Testis (tissue), 3 donors: Measurements from ENCODE around the gene SETD1A. TPM values are rescaled to one million over a fixed set of nuclear protein-coding genes. Genes with fewer than 3 reads are reported as not detected.
A peak's percentile ranks its signal among the peaks of the same experiment; 100 is the strongest.

Source experiments
- DNase-seq: peaks from one replicate; pipeline ENCODE4 v3.0.0-alpha.2; 2019
- H3K27ac ChIP-seq, 2 donors: fragments of 200-600 bp; sonication (generic); one replicate each; pipeline ENCODE4 v1.5.1; 2019
- H3K27me3 ChIP-seq: fragments of 200-600 bp; sonication (generic); one replicate; pipeline ENCODE4 v1.5.1; 2019
- H3K36me3 ChIP-seq: fragments of 200-600 bp; sonication (generic); one replicate; pipeline ENCODE4 v1.5.1; 2017; ENCODE audit warnings: low read depth; ENCODE audit errors: missing control alignments
- H3K4me1 ChIP-seq: fragments of 200-600 bp; sonication (generic); one replicate; pipeline ENCODE4 v1.5.1; 2019
- H3K4me3 ChIP-seq, 2 donors: fragments of 200-600 bp; sonication (generic); one replicate each; pipeline ENCODE4 v1.5.1; 2017 to 2019
- H3K9me3 ChIP-seq: fragments of 200-600 bp; sonication (generic); one replicate; pipeline ENCODE4 v1.5.1; 2017
- CTCF ChIP-seq, 3 experiments: fragments of 450-650 bp in 2 of 3; fragments of 200-600 bp in 1 of 3; sonication (generic) in 1 of 3; IDR thresholded peaks; one replicate each; pipeline ENCODE4 v1.5.1; 2016 to 2019; ENCODE audit warnings: antibody characterized with exemption in 3 of 3, mild to moderate bottlenecking in 2 of 3, moderate library complexity in 1 of 3
- POLR2A ChIP-seq: fragments of 450-650 bp; IDR thresholded peaks from one replicate; pipeline ENCODE4 v1.6.1; 2017; ENCODE audit warnings: antibody characterized with exemption, mild to moderate bottlenecking, moderate library complexity
- WGBS, 2 donors: methylation state at CpG; one replicate each; pipeline ENCODE4 v1.1.5; 2018; 5-methylcytosine and 5-hydroxymethylcytosine counted together
- intact Hi-C: fragments of 100-400 bp; cut with DNase I; formaldehyde crosslinking; loops from one replicate; pipeline ENCODE4 v1.15.1; 2023; ENCODE audit warnings: low total_unique reads
- polyA plus RNA-seq: library from polyadenylated mRNA; stranded (reverse); fragments of 350-450 nt; fragmentation: Illumina TruSeq; extraction: RNeasy Lipid Tissue Mini Kit (QIAGEN cat#74804); gene quantifications from one replicate; pipeline ENCODE4 v1.2.3, GENCODE V29; 2014; ENCODE audit warnings: low read depth, low replicate concordance; ENCODE audit not compliant: insufficient read depth
- total RNA-seq, 2 donors: library from RNA; depleted of rRNA; stranded (reverse); fragments of >200 nt; gene quantifications; one replicate each; pipeline ENCODE4 v1.2.3, GENCODE V29; 2016

SETD1A gene
- total and polyA plus RNA-seq, 3 donors from 2014 or later = 41.4 to 45.8 (median 45.7) TPM

DNA sequence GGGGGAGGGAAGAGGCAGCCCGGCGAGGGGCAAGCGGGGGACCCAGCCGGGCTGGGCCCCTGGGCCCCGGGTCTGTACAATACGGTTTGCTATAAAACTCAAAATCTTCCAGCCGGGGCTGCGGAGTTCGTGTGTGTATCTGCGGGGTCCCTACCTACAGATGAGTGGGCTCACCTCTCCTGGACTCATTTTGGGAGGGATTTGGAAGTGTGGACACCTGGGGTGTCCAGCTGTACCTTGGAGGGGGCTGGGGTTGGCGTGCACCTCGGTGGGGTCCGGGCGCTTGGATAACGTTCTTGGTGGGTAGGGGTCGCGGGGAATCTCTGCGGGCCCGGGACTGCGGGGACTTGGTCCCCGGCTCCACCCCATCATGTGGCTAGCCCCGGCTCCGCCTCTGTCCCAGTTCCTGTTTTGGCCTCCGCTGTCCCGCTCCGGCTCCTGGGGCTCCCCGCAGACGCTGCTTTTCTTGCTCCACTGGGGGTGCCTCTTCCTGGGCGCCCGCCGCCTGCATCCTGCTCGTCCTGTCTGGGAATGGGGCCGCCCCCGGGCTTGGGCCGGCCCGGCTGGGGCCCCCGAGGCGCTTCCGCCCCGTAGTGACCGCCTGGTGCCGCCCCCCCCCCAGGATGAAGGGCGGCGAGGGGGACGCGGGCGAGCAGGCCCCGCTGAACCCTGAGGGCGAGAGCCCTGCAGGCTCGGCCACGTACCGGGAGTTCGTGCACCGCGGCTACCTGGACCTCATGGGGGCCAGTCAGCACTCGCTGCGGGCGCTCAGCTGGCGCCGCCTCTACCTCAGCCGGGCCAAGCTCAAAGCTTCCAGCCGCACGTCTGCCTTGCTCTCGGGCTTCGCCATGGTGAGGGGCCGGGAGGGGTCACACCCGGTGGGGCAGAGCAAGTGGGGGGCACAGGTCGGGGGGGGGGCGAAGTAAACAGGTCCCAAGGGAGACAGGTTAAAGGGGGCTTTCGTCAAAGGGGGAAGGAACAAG, 8.6 kb upstream of the SETD1A start, which contains the start of gene ORAI3:
Gene ORAI3, plus strand, starts transcription at position 402 of the 983 bp plus-strand sequence. Its CDS starts 222 bp downstream, at position 624.
- no peaks in the 10 kb centered on the region for H3K36me3 ChIP-seq
- H3K9me3 ChIP-seq = no peaks in the 10 kb centered on the region
- TF ChIP-seq CTCF (IDR thresholded peaks at IDR 0.05) = no peak
- peak; percentile 14 for TF ChIP-seq POLR2A
- peak within 1 kb of the TSS; percentile 90 to 98 for H3K4me3 ChIP-seq
- 0 to 1% methylated on average over 29 to 51 of the region's 70 CpGs for WGBS, 2 donors
- H3K27ac ChIP-seq = peak within 1 kb of the TSS; percentile 92 to 97
- peaks cover 33% of the 10 kb centered on the region for H3K4me1 ChIP-seq
- peak; percentile 83 for DNase-seq
- intact Hi-C loops = no loop called here
- H3K27me3 ChIP-seq = no peaks in the 10 kb centered on the region

DNA sequence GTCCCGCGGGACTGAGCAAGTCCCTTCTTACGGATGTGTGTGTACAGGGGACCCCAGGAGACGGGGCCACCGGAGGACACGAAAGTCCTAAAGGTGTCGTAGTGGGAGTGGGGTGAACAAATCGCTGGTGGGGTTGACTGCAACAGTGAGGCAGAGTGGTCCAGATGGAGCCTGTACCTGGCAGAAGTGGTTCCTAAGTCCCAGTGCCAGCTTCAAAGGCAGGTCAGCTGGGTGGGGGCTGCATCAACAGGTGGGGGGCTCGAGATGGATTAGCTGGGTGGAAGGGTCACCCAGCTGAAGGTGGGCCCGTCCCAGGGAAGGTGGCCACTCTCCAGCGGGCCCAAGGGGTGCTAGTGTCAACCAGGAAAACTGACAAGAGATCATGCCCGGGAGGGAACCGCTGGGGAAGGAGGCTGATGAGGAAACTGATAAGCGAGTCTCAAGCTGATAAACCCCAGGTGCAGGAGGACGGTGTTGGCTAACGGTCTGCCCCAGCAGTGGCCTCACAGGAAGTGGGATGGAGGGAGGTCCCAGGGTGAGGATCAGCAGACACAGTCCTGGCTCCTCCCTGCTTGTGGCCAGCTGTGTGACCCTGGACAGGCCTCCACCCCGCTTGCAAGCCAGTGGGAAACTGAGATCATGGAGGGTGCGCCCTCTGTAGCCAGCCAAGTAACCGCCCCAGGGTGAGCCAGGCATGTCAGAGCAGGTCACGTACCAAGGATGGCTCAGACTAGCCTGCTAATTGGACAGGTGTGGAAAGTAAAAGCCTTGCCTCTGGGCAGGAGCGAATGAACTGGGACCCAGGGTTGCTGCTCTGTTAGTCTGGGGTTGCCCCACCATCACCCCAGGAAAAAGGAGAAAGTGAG, 7.7 kb upstream of the SETD1A start:
- peak overlapping the region; percentile 92 to 97 for H3K27ac ChIP-seq
- H3K9me3 ChIP-seq = no peaks in the 10 kb centered on the region
- TF ChIP-seq CTCF (IDR thresholded peaks at IDR 0.05) = no peak
- intact Hi-C loops = no loop called here
- peak; percentile 94 for DNase-seq
- 8 to 12% methylated on average over 15 to 21 of the region's 21 CpGs for WGBS, 2 donors
- H3K4me3 ChIP-seq = peak overlapping the region; percentile 90 to 98
- no peaks in the 10 kb centered on the region for H3K36me3 ChIP-seq
- H3K4me1 ChIP-seq = peaks cover 33% of the 10 kb centered on the region
- no peaks in the 10 kb centered on the region for H3K27me3 ChIP-seq

GRCh38 chr16:30950516-30951065, 7.0 kb upstream of the SETD1A start:
- H3K4me1 ChIP-seq = peaks cover 33% of the 10 kb centered on the region
- intact Hi-C loops = no loop called here
- peak overlapping the region in 1 of 2 donors; percentile 98 for H3K4me3 ChIP-seq

More at GRCh38 chr16:30950516-30951065, 7.0 kb upstream of the SETD1A start:
- no peaks in the 10 kb centered on the region for H3K27me3 ChIP-seq
- 53 to 60% methylated on average over 8 of the region's 8 CpGs for WGBS, 2 donors
- no peaks in the 10 kb centered on the region for H3K36me3 ChIP-seq
- TF ChIP-seq POLR2A = no peak
- TF ChIP-seq CTCF (IDR thresholded peaks at IDR 0.05) = no peak
- H3K9me3 ChIP-seq = no peaks in the 10 kb centered on the region
- H3K27ac ChIP-seq = peak overlapping the region in 1 of 2 donors; percentile 97
- DNase-seq = no peak
